H9 (cell line): Measurements from ENCODE around the gene PLS1. TPM values are rescaled to one million over a fixed set of nuclear protein-coding genes. Genes with fewer than 3 reads are reported as not detected.

Source experiments
- DNase-seq: peaks from one replicate; pipeline ENCODE4 v3.0.0-alpha.2; 2017
- H2AFZ ChIP-seq: one replicate; pipeline ENCODE4 v1.6.1; 2013; ENCODE audit warnings: mild to moderate bottlenecking, low read length, control low read depth, moderate library complexity
- H2AK5ac ChIP-seq: 2 replicates; pipeline ENCODE4 v1.6.1; 2013; ENCODE audit warnings: low read length, control low read depth, mixed read lengths; ENCODE audit not compliant: insufficient read length
- H2BK120ac ChIP-seq: one replicate; pipeline ENCODE4 v1.6.1; 2013; ENCODE audit warnings: low read depth, mild to moderate bottlenecking, low read length, control low read depth, inconsistent platforms; ENCODE audit not compliant: poor library complexity, severe bottlenecking
- H2BK12ac ChIP-seq: 2 replicates; pipeline ENCODE4 v1.6.1; 2013; ENCODE audit warnings: low read length, control low read depth, mixed read lengths, low read depth; ENCODE audit not compliant: insufficient read length
- H2BK15ac ChIP-seq: 2 replicates; pipeline ENCODE4 v1.6.1; 2013; ENCODE audit warnings: low read depth, low read length, control low read depth
- H2BK20ac ChIP-seq: one replicate; pipeline ENCODE4 v1.6.1; 2013; ENCODE audit warnings: low read depth, mild to moderate bottlenecking, low read length, control low read depth, inconsistent platforms; ENCODE audit not compliant: poor library complexity, severe bottlenecking
- H2BK5ac ChIP-seq: 2 replicates; pipeline ENCODE4 v1.6.1; 2013; ENCODE audit warnings: low read length, control low read depth, mixed read lengths; ENCODE audit not compliant: insufficient read length
- H3K14ac ChIP-seq: 2 replicates; pipeline ENCODE4 v1.6.1; 2013; ENCODE audit warnings: low read length, control low read depth; ENCODE audit not compliant: insufficient read depth
- H3K18ac ChIP-seq: 2 replicates; pipeline ENCODE4 v1.6.1; 2013; ENCODE audit warnings: low read depth, mild to moderate bottlenecking, mixed read lengths, low read length, control low read depth; ENCODE audit not compliant: insufficient read length
- H3K23ac ChIP-seq: 2 replicates; pipeline ENCODE4 v1.6.1; 2013; ENCODE audit warnings: low read length, control low read depth, mixed read lengths, low read depth; ENCODE audit not compliant: insufficient read length
- H3K23me2 ChIP-seq: 2 replicates; pipeline ENCODE4 v1.6.1; 2013; ENCODE audit warnings: low read depth, mild to moderate bottlenecking, mixed read lengths, low read length, control low read depth; ENCODE audit not compliant: insufficient read length, poor library complexity, severe bottlenecking
- H3K27ac ChIP-seq: 2 replicates; pipeline ENCODE4 v1.5.1; 2013; ENCODE audit warnings: low read length, control low read depth, mixed read lengths, low read depth; ENCODE audit not compliant: insufficient read length
- H3K27me3 ChIP-seq: 2 replicates; pipeline ENCODE4 v1.6.1; 2013; ENCODE audit warnings: low read length, control low read depth, inconsistent platforms; ENCODE audit not compliant: insufficient read depth
- H3K4ac ChIP-seq: 2 replicates; pipeline ENCODE4 v1.6.1; 2013; ENCODE audit warnings: low read depth, mild to moderate bottlenecking, control low read depth, inconsistent platforms, low read length, moderate library complexity
- H3K4me1 ChIP-seq: 2 replicates; pipeline ENCODE4 v1.6.1; 2013; ENCODE audit warnings: low read length, control low read depth, inconsistent platforms; ENCODE audit not compliant: insufficient read depth
- H3K4me2 ChIP-seq: 2 replicates; pipeline ENCODE4 v1.6.1; 2013; ENCODE audit warnings: low read length, control low read depth, mixed read lengths; ENCODE audit not compliant: insufficient read length, insufficient read depth
- H3K56ac ChIP-seq: 2 replicates; pipeline ENCODE4 v1.6.1; 2013; ENCODE audit warnings: low read depth, mild to moderate bottlenecking, mixed read lengths, low read length, control low read depth; ENCODE audit not compliant: insufficient read length
- H3K79me1 ChIP-seq: 2 replicates; pipeline ENCODE4 v1.6.1; 2013; ENCODE audit warnings: low read depth, mild to moderate bottlenecking, moderate library complexity, low read length, control low read depth, inconsistent platforms; ENCODE audit not compliant: insufficient read depth, poor library complexity, severe bottlenecking
- H3K79me2 ChIP-seq: 2 replicates; pipeline ENCODE4 v1.6.1; 2013; ENCODE audit warnings: low read length, control low read depth, inconsistent platforms; ENCODE audit not compliant: insufficient read depth
- H3K9ac ChIP-seq: 2 replicates; pipeline ENCODE4 v1.6.1; 2013; ENCODE audit warnings: low read length, control low read depth, mixed read lengths; ENCODE audit not compliant: insufficient read length; ENCODE audit errors: extremely low read depth
- H3K9me3 ChIP-seq: one replicate; pipeline ENCODE4 v1.6.1; 2013; ENCODE audit warnings: low read depth, low read length, inconsistent platforms; ENCODE audit not compliant: control insufficient read depth
- H3T11ph ChIP-seq: one replicate; pipeline ENCODE4 v1.6.1; 2013; ENCODE audit warnings: mild to moderate bottlenecking, low read length, control low read depth, inconsistent platforms
- H4K20me1 ChIP-seq: one replicate; pipeline ENCODE4 v1.6.1; 2013; ENCODE audit not compliant: control insufficient read depth, insufficient read length, insufficient read depth
- H4K5ac ChIP-seq: 2 replicates; pipeline ENCODE4 v1.6.1; 2013; ENCODE audit warnings: low read depth, mild to moderate bottlenecking, mixed read lengths, low read length, control low read depth; ENCODE audit not compliant: insufficient read length
- H4K8ac ChIP-seq: replicated peaks from 2 replicates; pipeline ENCODE4 v1.6.1; 2013; ENCODE audit warnings: low read length, control low read depth, mixed read lengths, low read depth; ENCODE audit not compliant: insufficient read length
- H4K91ac ChIP-seq: 2 replicates; pipeline ENCODE4 v1.6.1; 2013; ENCODE audit warnings: low read depth, mild to moderate bottlenecking, moderate library complexity, mixed read lengths, low read length, control low read depth; ENCODE audit not compliant: insufficient read length
- H3K27ac Mint-ChIP-seq, 3 experiments: 2 replicates in 2 of 3; 3 replicates in 1 of 3; pipeline ENCODE4 v1.8.0; 2020 to 2021; ENCODE audit warnings: mixed read lengths in 3 of 3, mild to moderate bottlenecking in 1 of 3, moderate library complexity in 1 of 3
- H3K27me3 Mint-ChIP-seq: 2 replicates; pipeline ENCODE4 v1.8.0; 2021; ENCODE audit warnings: low read depth, mild to moderate bottlenecking, moderate library complexity, mixed read lengths
- H3K36me3 Mint-ChIP-seq, 3 experiments: 2 replicates in 2 of 3; 3 replicates in 1 of 3; pipeline ENCODE4 v1.8.0; 2020 to 2021; ENCODE audit warnings: low read depth in 3 of 3, mixed read lengths in 3 of 3; ENCODE audit not compliant: insufficient read depth in 1 of 3
- H3K4me1 Mint-ChIP-seq, 2 experiments: 2 replicates each; pipeline ENCODE4 v1.8.0; 2020; ENCODE audit warnings: mixed read lengths in 2 of 2
- H3K4me3 Mint-ChIP-seq, 2 experiments: 2 replicates in 1 of 2; 3 replicates in 1 of 2; pipeline ENCODE4 v1.8.0; 2020 to 2021; ENCODE audit warnings: mild to moderate bottlenecking in 2 of 2, mixed read lengths in 2 of 2, moderate library complexity in 1 of 2
- H3K9me3 Mint-ChIP-seq, 2 experiments: 2 replicates in 1 of 2; 3 replicates in 1 of 2; pipeline ENCODE4 v1.8.0; 2020; ENCODE audit warnings: mild to moderate bottlenecking in 2 of 2, mixed read lengths in 2 of 2, moderate library complexity in 1 of 2
- WGBS: extraction: QIAGEN DNeasy Blood & Tissue Kit; methylation state at CpG from one replicate; pipeline ENCODE4 v1.1.7; 2013; ENCODE audit warnings: missing lambda C conversion rate, low lambda C conversion rate, mixed read lengths; ENCODE audit not compliant: insufficient read length; ENCODE audit errors: extremely low coverage; 5-methylcytosine and 5-hydroxymethylcytosine counted together
- total RNA-seq: library from RNA; stranded (reverse); gene quantifications from 2 replicates; pipeline ENCODE4 v1.2.1, GENCODE V29; 2021
- TF ChIP-seq, protein P1 (sequence below): fragments of 200-600 bp; sonication (generic); conservative IDR thresholded peaks from 3 replicates; pipeline ENCODE4 v1.8.0; 2021; ENCODE audit warnings: antibody characterized with exemption, mild to moderate bottlenecking

PLS1 gene
- total RNA-seq, 1 experiment from 2014 or later: 20.4 TPM

- Histone ChIP-seq H4K5ac (no peak overlapping the region), H3K79me2 (no peaks in the 10 kb centered on the region), H3K23ac (no peak overlapping the region), H3K9me3 (no peaks in the 10 kb centered on the region), H2BK12ac (no peak overlapping the region), H2AK5ac (no peak overlapping the region), H3K27ac (no peak overlapping the region), H3T11ph (no peak overlapping the region), H4K91ac (no peak overlapping the region), H3K79me1 (no peaks in the 10 kb centered on the region), H3K4ac (no peak overlapping the region), H2AFZ (no peak overlapping the region), H3K4me1 (peaks cover 15% of the 10 kb centered on the region; the same call in 1 of the 2 replicates), H3K14ac (no peak overlapping the region), H3K4me2 (no peak overlapping the region), H3K18ac (no peak overlapping the region), H3K9ac (no peak overlapping the region), H2BK120ac (no peak overlapping the region), H4K8ac (no peak overlapping the region), H4K20me1 (no peaks in the 10 kb centered on the region), H2BK5ac (no peak overlapping the region), H2BK20ac (no peak overlapping the region), H3K23me2 (no peaks in the 10 kb centered on the region), H2BK15ac (no peak overlapping the region), H3K56ac (no peak overlapping the region), H3K27me3 (no peaks in the 10 kb centered on the region)
- peak overlapping the region in 1 of 3 experiments; percentile 40; a peak in 1 of 7 replicates for H3K27ac Mint-ChIP-seq
- peaks cover 0 to 2% (median 0%) of the 10 kb centered on the region in 3 experiments; a peak in 1 of 7 replicates for H3K36me3 Mint-ChIP-seq
- no peak overlapping the region for H3K4me3 Mint-ChIP-seq
- no peaks in the 10 kb centered on the region for H3K27me3 Mint-ChIP-seq
- TF ChIP-seq, protein P1, sequence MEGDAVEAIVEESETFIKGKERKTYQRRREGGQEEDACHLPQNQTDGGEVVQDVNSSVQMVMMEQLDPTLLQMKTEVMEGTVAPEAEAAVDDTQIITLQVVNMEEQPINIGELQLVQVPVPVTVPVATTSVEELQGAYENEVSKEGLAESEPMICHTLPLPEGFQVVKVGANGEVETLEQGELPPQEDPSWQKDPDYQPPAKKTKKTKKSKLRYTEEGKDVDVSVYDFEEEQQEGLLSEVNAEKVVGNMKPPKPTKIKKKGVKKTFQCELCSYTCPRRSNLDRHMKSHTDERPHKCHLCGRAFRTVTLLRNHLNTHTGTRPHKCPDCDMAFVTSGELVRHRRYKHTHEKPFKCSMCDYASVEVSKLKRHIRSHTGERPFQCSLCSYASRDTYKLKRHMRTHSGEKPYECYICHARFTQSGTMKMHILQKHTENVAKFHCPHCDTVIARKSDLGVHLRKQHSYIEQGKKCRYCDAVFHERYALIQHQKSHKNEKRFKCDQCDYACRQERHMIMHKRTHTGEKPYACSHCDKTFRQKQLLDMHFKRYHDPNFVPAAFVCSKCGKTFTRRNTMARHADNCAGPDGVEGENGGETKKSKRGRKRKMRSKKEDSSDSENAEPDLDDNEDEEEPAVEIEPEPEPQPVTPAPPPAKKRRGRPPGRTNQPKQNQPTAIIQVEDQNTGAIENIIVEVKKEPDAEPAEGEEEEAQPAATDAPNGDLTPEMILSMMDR: no peak
- no CpG with 5 or more reads among the region's 2 CpGs for WGBS
- no peaks in the 10 kb centered on the region; a peak in 1 of 5 replicates for H3K9me3 Mint-ChIP-seq
- DNase-seq: no peak
- peaks cover 29 to 34% of the 10 kb centered on the region in 2 experiments for H3K4me1 Mint-ChIP-seq
Measured at GRCh38 chr3:142645236-142645793, 49.1 kb downstream of the PLS1 start.
